ENCODE measurements around the gene NSDHL.

- no peak for TF ChIP-seq CTCF (IDR thresholded peaks at IDR 0.05)
- TF ChIP-seq ZFX (IDR thresholded peaks at IDR 0.05; ENCODE audit: borderline replicate concordance), result no peak
These were observed 13.4 kb downstream of the NSDHL start for GRCh38 chrX:152844256-152844655.
